ENCODE results near the gene SQSTM1. TPM values are rescaled to one million over a fixed set of nuclear protein-coding genes. Genes with fewer than 3 reads are reported as not detected.

SQSTM1 gene
- polyA plus RNA-seq, 1 of the 3 experiments (the other 2 are of a cell fraction), result 181 TPM

DNA sequence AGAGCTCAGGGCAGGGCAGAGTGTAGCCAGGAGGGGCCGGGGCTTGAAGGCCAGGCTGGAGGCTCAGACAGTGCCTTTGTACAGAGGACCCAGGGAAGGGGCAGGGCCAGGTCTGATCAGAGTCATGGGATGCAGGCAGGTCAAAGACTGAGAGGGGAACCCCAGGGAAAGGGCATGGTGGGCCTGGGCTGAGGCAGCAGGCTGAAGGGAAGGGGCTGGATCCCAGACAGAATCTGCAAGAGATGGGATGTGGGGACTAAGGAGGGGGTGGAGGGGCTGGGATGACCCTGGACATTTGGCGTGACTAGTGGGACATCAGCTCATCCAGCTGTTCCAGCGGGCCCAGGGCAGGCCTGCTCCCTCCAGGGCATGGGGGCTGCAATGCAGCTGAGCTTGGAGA is 53.4 kb downstream of the SQSTM1 start:
- Histone ChIP-seq H3K4me3 (ENCODE audit: low read depth in 2 of 2, low read length in 1 of 2) (no peak overlapping the region), H2AFZ (ENCODE audit: low read depth) (no peak overlapping the region), H3K27me3 (ENCODE audit: insufficient read depth) (no peaks in the 10 kb centered on the region), H3K4me2 (no peak overlapping the region), H3K9me3 (no peaks in the 10 kb centered on the region), H3K4me1 (ENCODE audit: control insufficient read depth in 1 of 2, insufficient read depth in 2 of 2, low read depth in 1 of 2, low read length in 1 of 2) (no peaks in the 10 kb centered on the region), H3F3A (replicated peaks; ENCODE audit: insufficient read depth) (no peaks in the 10 kb centered on the region), H3K9ac (no peak overlapping the region), H3K36me3 (replicated peaks in 1 of 2; ENCODE audit: control insufficient read depth in 1 of 2, insufficient read depth in 2 of 2, low read length in 1 of 2) (peaks cover 19 to 79% of the 10 kb centered on the region in 2 experiments), H3K79me2 (ENCODE audit: insufficient read depth) (no peaks in the 10 kb centered on the region), H3K27ac (ENCODE audit: low read depth in 2 of 2, low read length in 1 of 2) (no peak overlapping the region), H4K20me1 (ENCODE audit: insufficient read depth) (no peaks in the 10 kb centered on the region), H3K9me2 (no peaks in the 10 kb centered on the region)
- ChIA-PET CTCF (no interaction called here), POLR2A (no interaction called here)
- no peak for TF ChIP-seq SMC3 (IDR thresholded peaks at IDR 0.05; ENCODE audit: low read depth, low read length)
- TF ChIP-seq, protein P1, sequence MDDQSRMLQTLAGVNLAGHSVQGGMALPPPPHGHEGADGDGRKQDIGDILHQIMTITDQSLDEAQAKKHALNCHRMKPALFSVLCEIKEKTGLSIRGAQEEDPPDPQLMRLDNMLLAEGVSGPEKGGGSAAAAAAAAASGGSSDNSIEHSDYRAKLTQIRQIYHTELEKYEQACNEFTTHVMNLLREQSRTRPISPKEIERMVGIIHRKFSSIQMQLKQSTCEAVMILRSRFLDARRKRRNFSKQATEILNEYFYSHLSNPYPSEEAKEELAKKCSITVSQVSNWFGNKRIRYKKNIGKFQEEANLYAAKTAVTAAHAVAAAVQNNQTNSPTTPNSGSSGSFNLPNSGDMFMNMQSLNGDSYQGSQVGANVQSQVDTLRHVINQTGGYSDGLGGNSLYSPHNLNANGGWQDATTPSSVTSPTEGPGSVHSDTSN (IDR thresholded peaks at IDR 0.05), result no peak
- TF ChIP-seq, protein P2, sequence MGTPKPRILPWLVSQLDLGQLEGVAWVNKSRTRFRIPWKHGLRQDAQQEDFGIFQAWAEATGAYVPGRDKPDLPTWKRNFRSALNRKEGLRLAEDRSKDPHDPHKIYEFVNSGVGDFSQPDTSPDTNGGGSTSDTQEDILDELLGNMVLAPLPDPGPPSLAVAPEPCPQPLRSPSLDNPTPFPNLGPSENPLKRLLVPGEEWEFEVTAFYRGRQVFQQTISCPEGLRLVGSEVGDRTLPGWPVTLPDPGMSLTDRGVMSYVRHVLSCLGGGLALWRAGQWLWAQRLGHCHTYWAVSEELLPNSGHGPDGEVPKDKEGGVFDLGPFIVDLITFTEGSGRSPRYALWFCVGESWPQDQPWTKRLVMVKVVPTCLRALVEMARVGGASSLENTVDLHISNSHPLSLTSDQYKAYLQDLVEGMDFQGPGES (IDR thresholded peaks at IDR 0.05; ENCODE audit: low read depth, low read length), result no peak
- TF ChIP-seq, protein P3, sequence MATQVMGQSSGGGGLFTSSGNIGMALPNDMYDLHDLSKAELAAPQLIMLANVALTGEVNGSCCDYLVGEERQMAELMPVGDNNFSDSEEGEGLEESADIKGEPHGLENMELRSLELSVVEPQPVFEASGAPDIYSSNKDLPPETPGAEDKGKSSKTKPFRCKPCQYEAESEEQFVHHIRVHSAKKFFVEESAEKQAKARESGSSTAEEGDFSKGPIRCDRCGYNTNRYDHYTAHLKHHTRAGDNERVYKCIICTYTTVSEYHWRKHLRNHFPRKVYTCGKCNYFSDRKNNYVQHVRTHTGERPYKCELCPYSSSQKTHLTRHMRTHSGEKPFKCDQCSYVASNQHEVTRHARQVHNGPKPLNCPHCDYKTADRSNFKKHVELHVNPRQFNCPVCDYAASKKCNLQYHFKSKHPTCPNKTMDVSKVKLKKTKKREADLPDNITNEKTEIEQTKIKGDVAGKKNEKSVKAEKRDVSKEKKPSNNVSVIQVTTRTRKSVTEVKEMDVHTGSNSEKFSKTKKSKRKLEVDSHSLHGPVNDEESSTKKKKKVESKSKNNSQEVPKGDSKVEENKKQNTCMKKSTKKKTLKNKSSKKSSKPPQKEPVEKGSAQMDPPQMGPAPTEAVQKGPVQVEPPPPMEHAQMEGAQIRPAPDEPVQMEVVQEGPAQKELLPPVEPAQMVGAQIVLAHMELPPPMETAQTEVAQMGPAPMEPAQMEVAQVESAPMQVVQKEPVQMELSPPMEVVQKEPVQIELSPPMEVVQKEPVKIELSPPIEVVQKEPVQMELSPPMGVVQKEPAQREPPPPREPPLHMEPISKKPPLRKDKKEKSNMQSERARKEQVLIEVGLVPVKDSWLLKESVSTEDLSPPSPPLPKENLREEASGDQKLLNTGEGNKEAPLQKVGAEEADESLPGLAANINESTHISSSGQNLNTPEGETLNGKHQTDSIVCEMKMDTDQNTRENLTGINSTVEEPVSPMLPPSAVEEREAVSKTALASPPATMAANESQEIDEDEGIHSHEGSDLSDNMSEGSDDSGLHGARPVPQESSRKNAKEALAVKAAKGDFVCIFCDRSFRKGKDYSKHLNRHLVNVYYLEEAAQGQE (IDR thresholded peaks at IDR 0.05; ENCODE audit: low read depth, low read length), result no peak
- no peak for TF ChIP-seq YY1 (IDR thresholded peaks at IDR 0.05; ENCODE audit: low read depth)
- TF ChIP-seq SIN3A (IDR thresholded peaks at IDR 0.05; ENCODE audit: borderline replicate concordance, low read depth, low read length), result no peak
- TF ChIP-seq, protein P4, sequence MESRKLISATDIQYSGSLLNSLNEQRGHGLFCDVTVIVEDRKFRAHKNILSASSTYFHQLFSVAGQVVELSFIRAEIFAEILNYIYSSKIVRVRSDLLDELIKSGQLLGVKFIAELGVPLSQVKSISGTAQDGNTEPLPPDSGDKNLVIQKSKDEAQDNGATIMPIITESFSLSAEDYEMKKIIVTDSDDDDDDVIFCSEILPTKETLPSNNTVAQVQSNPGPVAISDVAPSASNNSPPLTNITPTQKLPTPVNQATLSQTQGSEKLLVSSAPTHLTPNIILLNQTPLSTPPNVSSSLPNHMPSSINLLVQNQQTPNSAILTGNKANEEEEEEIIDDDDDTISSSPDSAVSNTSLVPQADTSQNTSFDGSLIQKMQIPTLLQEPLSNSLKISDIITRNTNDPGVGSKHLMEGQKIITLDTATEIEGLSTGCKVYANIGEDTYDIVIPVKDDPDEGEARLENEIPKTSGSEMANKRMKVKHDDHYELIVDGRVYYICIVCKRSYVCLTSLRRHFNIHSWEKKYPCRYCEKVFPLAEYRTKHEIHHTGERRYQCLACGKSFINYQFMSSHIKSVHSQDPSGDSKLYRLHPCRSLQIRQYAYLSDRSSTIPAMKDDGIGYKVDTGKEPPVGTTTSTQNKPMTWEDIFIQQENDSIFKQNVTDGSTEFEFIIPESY (IDR thresholded peaks at IDR 0.05; ENCODE audit: borderline replicate concordance, low read depth), result no peak
- TF ChIP-seq NFIC (IDR thresholded peaks at IDR 0.05; ENCODE audit: borderline replicate concordance), result no peak
- TF ChIP-seq GABPA (IDR thresholded peaks at IDR 0.05; ENCODE audit: low read depth), result no peak
- TF ChIP-seq ELF1 (IDR thresholded peaks at IDR 0.05), result no peak
- no peak for TF ChIP-seq MEF2A (IDR thresholded peaks at IDR 0.05; ENCODE audit: borderline replicate concordance, low read depth)
- no peak for TF ChIP-seq TEAD4 (IDR thresholded peaks at IDR 0.05; ENCODE audit: borderline replicate concordance, insufficient read depth)
- TF ChIP-seq RAD21 (IDR thresholded peaks at IDR 0.05; ENCODE audit: low read length), result no peak
- TF ChIP-seq, protein P5, sequence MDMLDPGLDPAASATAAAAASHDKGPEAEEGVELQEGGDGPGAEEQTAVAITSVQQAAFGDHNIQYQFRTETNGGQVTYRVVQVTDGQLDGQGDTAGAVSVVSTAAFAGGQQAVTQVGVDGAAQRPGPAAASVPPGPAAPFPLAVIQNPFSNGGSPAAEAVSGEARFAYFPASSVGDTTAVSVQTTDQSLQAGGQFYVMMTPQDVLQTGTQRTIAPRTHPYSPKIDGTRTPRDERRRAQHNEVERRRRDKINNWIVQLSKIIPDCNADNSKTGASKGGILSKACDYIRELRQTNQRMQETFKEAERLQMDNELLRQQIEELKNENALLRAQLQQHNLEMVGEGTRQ (IDR thresholded peaks at IDR 0.05; ENCODE audit: borderline replicate concordance, low read depth, low read length), result no peak
- 96% methylated on average over 3 of the region's 3 CpGs for WGBS (ENCODE audit: low lambda C conversion rate)
- DNase-seq, result peak; percentile 32

All from SK-N-SH (cell line).